Stomach (tissue), 9 donors: ENCODE data around the gene RNF121. TPM values are rescaled to one million over a fixed set of nuclear protein-coding genes. Genes with fewer than 3 reads are reported as not detected.

Experiments
- DNase-seq, 2 donors: peaks; one replicate each; pipeline versions ENCODE4 v3.0.0 to v3.0.0-alpha.2; 2013 to 2019
- H3K27ac ChIP-seq, 5 donors: fragments of 200-600 bp in 4 of 5; sonication (generic) in 4 of 5; one replicate each; pipeline ENCODE4 v1.5.1; 2013 to 2019; ENCODE audit warnings: mild to moderate bottlenecking in 1 of 5, moderate library complexity in 1 of 5
- H3K27me3 ChIP-seq, 3 donors: fragments of 200-600 bp; sonication (generic); one replicate each; pipeline ENCODE4 v1.5.1; 2017 to 2019; ENCODE audit warnings: mixed run types in 1 of 3
- H3K36me3 ChIP-seq, 4 donors: fragments of 200-600 bp; sonication (generic); 1 replicate in 3 of 4; 2 replicates in 1 of 4; pipeline ENCODE4 v1.5.1; 2016 to 2019
- H3K4me1 ChIP-seq, 4 donors: fragments of 200-600 bp; sonication (generic); one replicate each; pipeline ENCODE4 v1.5.1; 2016 to 2019
- H3K4me3 ChIP-seq, 4 donors: fragments of 200-600 bp; sonication (generic) in 3 of 4; one replicate each; pipeline ENCODE4 v1.5.1; 2016 to 2019; ENCODE audit warnings: mild to moderate bottlenecking in 1 of 4
- H3K9me3 ChIP-seq, 4 donors: fragments of 200-600 bp; sonication (generic); one replicate each; pipeline ENCODE4 v1.5.1; 2016 to 2019
- EP300 ChIP-seq: sonication (generic); formaldehyde crosslinking; IDR thresholded peaks from one replicate; pipeline ENCODE4 v1.6.1; 2017; ENCODE audit warnings: antibody characterized with exemption
- POLR2A ChIP-seq, 4 donors: fragments of 450-650 bp; IDR thresholded peaks; one replicate each; pipeline ENCODE4 v1.6.1; 2016; ENCODE audit warnings: antibody characterized with exemption in 4 of 4, control low read depth in 2 of 4, mild to moderate bottlenecking in 1 of 4, moderate library complexity in 1 of 4
- POLR2AphosphoS5 ChIP-seq, 3 donors: sonication (generic); formaldehyde crosslinking; IDR thresholded peaks; one replicate each; pipeline ENCODE4 v1.6.1; 2016; ENCODE audit warnings: antibody characterized with exemption in 3 of 3
- WGBS, 5 donors: extraction: QIAGEN DNeasy Blood & Tissue Kit in 3 of 5; methylation state at CpG; one replicate each; pipeline versions ENCODE4 v1.1.5 to v1.1.7; 2013 to 2018; 5-methylcytosine and 5-hydroxymethylcytosine counted together
- intact Hi-C: fragments of 100-400 bp; cut with DNase I; formaldehyde crosslinking; loops from one replicate; pipeline ENCODE4 v1.15.1; 2023; ENCODE audit warnings: low total_unique reads
- polyA plus RNA-seq, 3 donors: library from polyadenylated mRNA; stranded (reverse); fragments of 200-250 nt; gene quantifications; one replicate each; pipeline ENCODE4 v1.2.3, GENCODE V29; 2013
- total RNA-seq, 5 donors: library from RNA; depleted of rRNA; stranded (reverse); fragments of >200 nt; gene quantifications; one replicate each; pipeline versions ENCODE4 v1.1.0 to v1.2.3, GENCODE V29; 2014 to 2016
- TF ChIP-seq, protein P1 (sequence below), 7 experiments: fragments of 450-650 bp in 4 of 7; fragments of 200-600 bp in 3 of 7; sonication (generic) in 3 of 7; IDR thresholded peaks; one replicate each; pipeline ENCODE4 v1.5.1; 2016 to 2019; ENCODE audit warnings: antibody characterized with exemption in 7 of 7, control low read depth in 2 of 7, mild to moderate bottlenecking in 1 of 7
- donor health status: healthy with polysubstance abuse.
- donor health status: Bipolar disorder and iron deficiency.
- donor health status: healthy.

Gene RNF121
- total and polyA plus RNA-seq, 8 donors: 10.0 to 363 (median 20.8) TPM

DNA sequence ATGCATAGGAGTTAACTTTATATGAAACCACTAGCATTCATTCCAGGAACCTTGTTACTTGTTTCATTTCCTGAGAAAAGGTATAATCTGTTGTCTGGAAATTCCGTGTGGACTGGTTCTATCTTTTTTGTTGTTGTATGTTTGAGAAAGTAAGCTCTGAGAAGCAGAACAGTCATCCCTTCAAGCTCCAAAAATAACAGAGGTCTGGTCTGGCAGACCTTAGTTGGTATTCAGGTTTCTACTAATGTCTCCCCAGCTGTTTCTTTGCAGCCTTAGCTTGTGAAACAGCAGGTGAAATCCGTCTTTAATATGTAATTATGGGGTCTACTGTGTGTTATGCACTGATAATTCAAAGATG, 2.4 kb downstream of the RNF121 start:
- intact Hi-C loops: no loop called here
- TF ChIP-seq, protein P1, sequence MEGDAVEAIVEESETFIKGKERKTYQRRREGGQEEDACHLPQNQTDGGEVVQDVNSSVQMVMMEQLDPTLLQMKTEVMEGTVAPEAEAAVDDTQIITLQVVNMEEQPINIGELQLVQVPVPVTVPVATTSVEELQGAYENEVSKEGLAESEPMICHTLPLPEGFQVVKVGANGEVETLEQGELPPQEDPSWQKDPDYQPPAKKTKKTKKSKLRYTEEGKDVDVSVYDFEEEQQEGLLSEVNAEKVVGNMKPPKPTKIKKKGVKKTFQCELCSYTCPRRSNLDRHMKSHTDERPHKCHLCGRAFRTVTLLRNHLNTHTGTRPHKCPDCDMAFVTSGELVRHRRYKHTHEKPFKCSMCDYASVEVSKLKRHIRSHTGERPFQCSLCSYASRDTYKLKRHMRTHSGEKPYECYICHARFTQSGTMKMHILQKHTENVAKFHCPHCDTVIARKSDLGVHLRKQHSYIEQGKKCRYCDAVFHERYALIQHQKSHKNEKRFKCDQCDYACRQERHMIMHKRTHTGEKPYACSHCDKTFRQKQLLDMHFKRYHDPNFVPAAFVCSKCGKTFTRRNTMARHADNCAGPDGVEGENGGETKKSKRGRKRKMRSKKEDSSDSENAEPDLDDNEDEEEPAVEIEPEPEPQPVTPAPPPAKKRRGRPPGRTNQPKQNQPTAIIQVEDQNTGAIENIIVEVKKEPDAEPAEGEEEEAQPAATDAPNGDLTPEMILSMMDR (IDR thresholded peaks at IDR 0.05): no peak
- TF ChIP-seq POLR2A (IDR thresholded peaks at IDR 0.05) (no peak), EP300 (no peak), POLR2AphosphoS5 (IDR thresholded peaks at IDR 0.05) (no peak)
- H3K27ac ChIP-seq: no peak overlapping the region
- 44 to 62% (median 59%) methylated on average over 2 of the region's 2 CpGs for WGBS, 5 donors
- H3K4me1 ChIP-seq: peaks cover 12 to 85% (median 51%) of the 10 kb centered on the region in 4 donors
- H3K36me3 ChIP-seq: no peaks in the 10 kb centered on the region
- no peak for DNase-seq
- H3K27me3 ChIP-seq: no peaks in the 10 kb centered on the region
- no peaks in the 10 kb centered on the region for H3K9me3 ChIP-seq
- no peak overlapping the region for H3K4me3 ChIP-seq

DNA sequence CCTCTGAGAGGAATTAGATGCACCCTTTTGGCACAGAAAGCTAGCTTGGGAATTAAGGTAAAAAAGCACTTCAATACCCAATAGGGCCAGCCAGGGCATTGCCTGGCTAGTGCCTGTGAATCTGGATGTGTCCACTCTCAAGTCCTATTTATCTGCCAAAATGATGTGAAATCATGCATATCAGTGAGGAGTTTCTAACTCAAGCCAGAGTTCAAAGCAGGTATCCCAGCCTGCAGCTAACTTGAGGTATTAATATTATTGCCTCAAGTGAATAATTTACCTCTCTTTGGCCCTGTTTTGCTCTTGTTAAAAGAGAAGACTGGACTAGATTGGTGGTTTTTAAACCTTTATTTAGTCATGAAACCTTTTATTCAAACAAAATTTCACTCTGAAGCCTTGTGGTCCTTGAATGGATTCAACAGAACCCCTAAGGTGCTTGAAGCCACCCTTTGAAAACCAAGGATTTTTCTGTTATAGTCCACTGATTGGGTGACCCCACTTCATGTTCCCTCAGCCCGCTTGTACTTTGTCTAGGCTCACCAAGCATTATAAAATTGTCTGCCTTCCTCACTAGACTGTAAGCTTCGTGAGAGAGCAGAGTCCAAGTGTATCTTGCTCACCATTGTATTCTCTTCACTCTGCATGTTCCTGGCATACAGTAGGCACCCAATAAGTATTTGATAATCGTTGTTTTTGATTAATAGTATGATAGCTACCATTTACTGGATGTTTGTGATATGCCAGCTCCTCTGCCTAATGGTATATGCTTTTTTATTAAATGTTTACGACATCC, 4.5 kb downstream of the RNF121 start:
- intact Hi-C loops: no loop called here
- peaks cover 24 to 91% (median 55%) of the 10 kb centered on the region in 4 donors for H3K4me1 ChIP-seq
- H3K36me3 ChIP-seq: peaks cover 0 to 4% (median 0%) of the 10 kb centered on the region in 4 donors
- H3K4me3 ChIP-seq: no peak overlapping the region
- H3K9me3 ChIP-seq: no peaks in the 10 kb centered on the region
- H3K27ac ChIP-seq: no peak overlapping the region
- DNase-seq: no peak
- no peaks in the 10 kb centered on the region for H3K27me3 ChIP-seq
- TF ChIP-seq, protein P1 (IDR thresholded peaks at IDR 0.05): no peak
- TF ChIP-seq POLR2A (IDR thresholded peaks at IDR 0.05) (no peak), POLR2AphosphoS5 (IDR thresholded peaks at IDR 0.05) (no peak), EP300 (no peak)
- WGBS, 5 donors: 83 to 89% (median 85%) methylated on average over 4 of the region's 4 CpGs

GRCh38 chr11:71934213-71934612, 5.4 kb downstream of the RNF121 start:
- TF ChIP-seq, protein P1 (IDR thresholded peaks at IDR 0.05): no peak
- TF ChIP-seq POLR2AphosphoS5 (IDR thresholded peaks at IDR 0.05) (no peak), POLR2A (IDR thresholded peaks at IDR 0.05) (no peak), EP300 (no peak)
- intact Hi-C loops: no loop called here
- DNase-seq: no peak

DNA sequence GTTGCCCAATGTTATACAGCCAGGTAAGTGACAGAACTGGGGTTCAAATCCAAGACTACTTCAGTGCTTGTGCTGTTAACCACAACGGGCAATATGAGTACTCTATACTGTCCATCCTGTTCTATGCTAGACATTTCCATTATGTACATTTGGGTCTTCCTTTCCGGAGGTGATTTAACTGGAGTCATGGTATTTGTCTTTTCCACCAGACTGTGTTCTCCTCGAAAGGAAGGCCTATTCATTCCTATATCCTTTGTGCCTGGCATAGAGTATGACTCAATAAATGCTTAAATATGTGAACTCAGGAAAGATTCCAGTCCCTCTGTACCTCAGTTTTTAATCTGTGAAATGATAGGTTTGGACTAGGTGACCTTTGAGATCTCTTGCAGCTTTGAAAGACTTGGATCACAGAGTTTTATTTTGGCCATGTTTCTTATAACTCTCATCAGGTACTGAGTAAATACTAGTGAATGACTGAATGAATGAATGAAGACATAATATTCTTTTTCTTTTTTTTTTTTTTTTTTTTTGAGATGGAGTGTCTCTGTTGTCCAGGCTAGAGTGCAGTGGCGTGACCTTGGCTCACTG, 6.6 kb downstream of the RNF121 start:
- no peak overlapping the region for H3K4me3 ChIP-seq
- no peak overlapping the region for H3K27ac ChIP-seq
- WGBS, 5 donors: 81 to 94% (median 83%) methylated on average over 4 of the region's 4 CpGs
- H3K36me3 ChIP-seq: peaks cover 0 to 4% (median 0%) of the 10 kb centered on the region in 4 donors
- H3K4me1 ChIP-seq: peaks cover 15 to 81% (median 51%) of the 10 kb centered on the region in 4 donors
- no peaks in the 10 kb centered on the region for H3K9me3 ChIP-seq
- intact Hi-C loops: no loop called here
- no peaks in the 10 kb centered on the region for H3K27me3 ChIP-seq
- no peak for DNase-seq
- no peak for TF ChIP-seq EP300
- TF ChIP-seq, protein P1 (IDR thresholded peaks at IDR 0.05): no peak
- no peak for TF ChIP-seq POLR2AphosphoS5 (IDR thresholded peaks at IDR 0.05)
- TF ChIP-seq POLR2A (IDR thresholded peaks at IDR 0.05): no peak

More at GRCh38 chr11:71934213-71934612, 5.4 kb downstream of the RNF121 start:
- Histone ChIP-seq H3K4me3 (no peak overlapping the region), H3K27ac (no peak overlapping the region), H3K27me3 (no peaks in the 10 kb centered on the region), H3K9me3 (no peaks in the 10 kb centered on the region), H3K36me3 (peaks cover 0 to 4% (median 0%) of the 10 kb centered on the region in 4 donors), H3K4me1 (peaks cover 24 to 93% (median 57%) of the 10 kb centered on the region in 4 donors)
- 38 to 51% (median 44%) methylated on average over 2 of the region's 2 CpGs for WGBS, 5 donors
